HEK293 (cell line): ENCODE data around the gene ARPC1B.
"Not testable (repeated sequence)": the region's sequence is repeated elsewhere in the genome, so short reads cannot be mapped to it uniquely, and the experiment has no call there.

Experiments
- CTCF ChIA-PET: fragments of 350-600 bp; formaldehyde crosslinking; extraction: SDS; loops from one replicate; lab custom pipeline; 2021; ENCODE audit warnings: antibody characterized with exemption; lab: Yijun Ruan, JAX
- POLR2A ChIA-PET: fragments of 300-600 bp; formaldehyde crosslinking; extraction: SDS; loops from one replicate; lab custom pipeline; 2020; ENCODE audit warnings: antibody characterized with exemption, inconsistent platforms; lab: Yijun Ruan, JAX
- H3K27ac ChIP-seq: fragments of 200-500 bp; sonication (Bioruptor generic); 2 replicates; pipeline ENCODE4 v1.5.1; 2014; ENCODE audit warnings: low read depth, low read length, control low read depth, inconsistent platforms; ENCODE audit errors: extremely low read depth
- H3K36me3 ChIP-seq, 2 experiments: fragments of 200-500 bp in 1 of 2; sonication (Bioruptor generic) in 1 of 2; 1 replicate in 1 of 2; 2 replicates in 1 of 2; pipeline ENCODE4 v1.5.1; 2014 to 2017; ENCODE audit warnings: inconsistent platforms in 2 of 2, low read length in 2 of 2; ENCODE audit not compliant: control insufficient read depth in 2 of 2, insufficient read depth in 1 of 2
- H3K4me1 ChIP-seq: fragments of 200-500 bp; sonication (Bioruptor generic); 2 replicates; pipeline ENCODE4 v1.5.1; 2014; ENCODE audit warnings: mild to moderate bottlenecking, low read length, inconsistent platforms; ENCODE audit not compliant: control insufficient read depth, insufficient read depth
- H3K4me3 ChIP-seq: 2 replicates; pipeline ENCODE4 v1.5.1; 2011; ENCODE audit warnings: low read depth, mild to moderate bottlenecking, control low read depth, low read length, moderate library complexity
- H3K9me3 ChIP-seq: fragments of 200-500 bp; sonication (Bioruptor generic); 2 replicates; pipeline ENCODE4 v1.5.1; 2014; ENCODE audit warnings: low read depth, low read length, inconsistent platforms; ENCODE audit not compliant: control insufficient read depth, insufficient read depth
- FEZF1 ChIP-seq: fragments of 450-650 bp; formaldehyde crosslinking; IDR thresholded peaks from 2 replicates; pipeline ENCODE4 v1.5.1; 2016; ENCODE audit warnings: missing biosample characterization, missing genetic modification characterization
- GFI1B ChIP-seq: fragments of 450-650 bp; formaldehyde crosslinking; IDR thresholded peaks from 2 replicates; pipeline ENCODE4 v1.5.1; 2016; ENCODE audit warnings: missing biosample characterization, missing genetic modification characterization
- GLIS1 ChIP-seq: fragments of 450-650 bp; formaldehyde crosslinking; IDR thresholded peaks from 2 replicates; pipeline ENCODE4 v1.5.1; 2016; ENCODE audit warnings: missing biosample characterization, missing genetic modification characterization
- KLF8 ChIP-seq: fragments of 450-650 bp; formaldehyde crosslinking; IDR thresholded peaks from 2 replicates; pipeline ENCODE4 v1.5.1; 2016; ENCODE audit warnings: missing biosample characterization, missing genetic modification characterization
- OSR2 ChIP-seq: fragments of 450-650 bp; formaldehyde crosslinking; IDR thresholded peaks from 2 replicates; pipeline ENCODE4 v1.5.1; 2016; ENCODE audit warnings: missing biosample characterization, missing genetic modification characterization
- TRIM28 ChIP-seq: IDR thresholded peaks from 2 replicates; pipeline ENCODE4 v1.6.1; 2011; ENCODE audit warnings: low read length, control low read depth, borderline replicate concordance
- ZBTB17 ChIP-seq: fragments of 450-650 bp; formaldehyde crosslinking; IDR thresholded peaks from 2 replicates; pipeline ENCODE4 v1.5.1; 2016; ENCODE audit warnings: missing biosample characterization, missing genetic modification characterization
- ZFHX2 ChIP-seq: fragments of 450-650 bp; formaldehyde crosslinking; conservative IDR thresholded peaks from 2 replicates; pipeline ENCODE4 v1.5.1; 2016; ENCODE audit warnings: missing biosample characterization, missing genetic modification characterization
- ZNF121 ChIP-seq: fragments of 450-650 bp; formaldehyde crosslinking; IDR thresholded peaks from 2 replicates; pipeline ENCODE4 v1.5.1; 2016; ENCODE audit warnings: missing biosample characterization, missing genetic modification characterization
- ZNF19 ChIP-seq: fragments of 450-650 bp; formaldehyde crosslinking; IDR thresholded peaks from 2 replicates; pipeline ENCODE4; 2016; ENCODE audit warnings: missing biosample characterization, missing genetic modification characterization, low read depth
- ZNF211 ChIP-seq: fragments of 450-650 bp; formaldehyde crosslinking; IDR thresholded peaks from 2 replicates; pipeline ENCODE4 v1.5.1; 2016; ENCODE audit warnings: low read depth, missing biosample characterization, missing genetic modification characterization
- ZNF223 ChIP-seq: fragments of 450-650 bp; formaldehyde crosslinking; IDR thresholded peaks from 2 replicates; pipeline ENCODE4 v1.5.1; 2016; ENCODE audit warnings: missing biosample characterization, missing genetic modification characterization
- ZNF311 ChIP-seq: fragments of 450-650 bp; formaldehyde crosslinking; IDR thresholded peaks from 2 replicates; pipeline ENCODE4 v1.5.1; 2017; ENCODE audit warnings: missing biosample characterization, missing genetic modification characterization, borderline replicate concordance
- ZNF341 ChIP-seq: fragments of 450-650 bp; formaldehyde crosslinking; IDR thresholded peaks from 2 replicates; pipeline ENCODE4; 2016; ENCODE audit warnings: low read depth, missing biosample characterization, missing genetic modification characterization
- ZNF354C ChIP-seq: fragments of 450-650 bp; formaldehyde crosslinking; IDR thresholded peaks from 2 replicates; pipeline ENCODE4 v1.5.1; 2016; ENCODE audit warnings: missing biosample characterization, missing genetic modification characterization, low read depth, borderline replicate concordance
- ZNF404 ChIP-seq: fragments of 450-650 bp; formaldehyde crosslinking; IDR thresholded peaks from 2 replicates; pipeline ENCODE4 v1.5.1; 2017; ENCODE audit warnings: missing biosample characterization, missing genetic modification characterization
- ZNF48 ChIP-seq: fragments of 450-650 bp; formaldehyde crosslinking; IDR thresholded peaks from 2 replicates; pipeline ENCODE4 v1.5.1; 2016; ENCODE audit warnings: missing biosample characterization, missing genetic modification characterization
- ZNF580 ChIP-seq: fragments of 450-650 bp; formaldehyde crosslinking; IDR thresholded peaks from 2 replicates; pipeline ENCODE4 v1.5.1; 2016; ENCODE audit warnings: missing biosample characterization, missing genetic modification characterization
- ZNF626 ChIP-seq: fragments of 450-650 bp; sonication (Bioruptor Pico); formaldehyde crosslinking; IDR thresholded peaks from 2 replicates; pipeline ENCODE4 v1.5.1; 2018; ENCODE audit warnings: missing biosample characterization, missing genetic modification characterization, inconsistent platforms
- ZNF677 ChIP-seq: fragments of 450-650 bp; IDR thresholded peaks from 2 replicates; pipeline ENCODE4 v1.5.0; 2018; ENCODE audit warnings: missing biosample characterization, mild to moderate bottlenecking, missing genetic modification characterization, moderate library complexity
- ZNF747 ChIP-seq: fragments of 450-650 bp; formaldehyde crosslinking; IDR thresholded peaks from 2 replicates; pipeline ENCODE4 v1.5.1; 2016; ENCODE audit warnings: missing biosample characterization, missing genetic modification characterization
- ZNF791 ChIP-seq: fragments of 450-650 bp; formaldehyde crosslinking; IDR thresholded peaks from 2 replicates; pipeline ENCODE4 v1.5.1; 2016; ENCODE audit warnings: missing biosample characterization, missing genetic modification characterization
- ZNF837 ChIP-seq: fragments of 450-650 bp; formaldehyde crosslinking; IDR thresholded peaks from 2 replicates; pipeline ENCODE4 v1.5.1; 2016; ENCODE audit warnings: missing biosample characterization, missing genetic modification characterization
- ZNF843 ChIP-seq: fragments of 450-650 bp; formaldehyde crosslinking; IDR thresholded peaks from 2 replicates; pipeline ENCODE4 v1.5.1; 2016; ENCODE audit warnings: missing biosample characterization, missing genetic modification characterization
- TF ChIP-seq, protein P1 (sequence below): fragments of 450-650 bp; IDR thresholded peaks from 2 replicates; pipeline ENCODE4 v1.5.1; 2018; ENCODE audit warnings: missing biosample characterization, missing genetic modification characterization

Gene ARPC1B

GRCh38 chr7:99428972-99429566, 54.5 kb downstream of the ARPC1B start:
- ChIA-PET POLR2A (interaction anchor here (1.8 kb wide), 2 partner anchors 9 to 20 kb away, joined by 8 to 9 read pairs; partner anchors contain the start of genes BUD31, CPSF4, PDAP1 and PTCD1), CTCF (no interaction called here)
- H3K9me3 ChIP-seq: no peaks in the 10 kb centered on the region
- no peak overlapping the region for H3K4me3 ChIP-seq
- TF ChIP-seq ZNF626 (tag by site-specific recombination) (no peak), ZNF121 (tag by site-specific recombination) (peak; percentile 75)
- H3K4me1 ChIP-seq: no peaks in the 10 kb centered on the region
- H3K36me3 ChIP-seq: peaks cover 24 to 68% of the 10 kb centered on the region in 2 experiments
- H3K27ac ChIP-seq: no peak overlapping the region

DNA sequence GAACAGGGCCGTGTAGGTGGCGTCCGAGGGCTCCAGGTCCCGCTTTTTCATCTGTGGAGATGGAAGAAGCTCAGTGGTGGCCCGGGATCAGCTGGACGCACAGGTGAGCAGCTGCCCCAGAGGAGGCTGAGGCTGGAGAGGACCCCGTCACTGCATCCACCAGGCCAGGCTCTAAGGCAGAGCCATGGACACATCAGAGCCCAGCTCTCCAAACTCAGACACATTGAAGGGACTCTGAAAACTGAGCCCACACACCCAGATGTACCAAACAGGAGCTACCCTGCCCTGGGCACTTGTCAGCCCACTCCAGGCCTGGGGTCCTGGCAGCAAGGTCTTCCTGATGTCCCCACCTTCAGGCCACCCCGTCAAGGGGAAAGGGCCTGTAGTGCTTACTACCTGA, 55.2 kb downstream of the ARPC1B start:
- no peaks in the 10 kb centered on the region for H3K9me3 ChIP-seq
- no peak overlapping the region for H3K27ac ChIP-seq
- no peak overlapping the region for H3K4me3 ChIP-seq
- H3K36me3 ChIP-seq: peaks cover 30 to 68% of the 10 kb centered on the region in 2 experiments
- H3K4me1 ChIP-seq: no peaks in the 10 kb centered on the region
- CTCF ChIA-PET: no interaction called here
- no peak for TF ChIP-seq GLIS1 (tag by site-specific recombination)
- TF ChIP-seq ZNF677 (tag by site-specific recombination): no peak
- no peak for TF ChIP-seq GFI1B (tag by site-specific recombination)
- no peak for TF ChIP-seq ZNF580 (tag by site-specific recombination)
- no peak for TF ChIP-seq OSR2 (tag by site-specific recombination)
- no peak for TF ChIP-seq ZNF223 (tag by site-specific recombination)
- no peak for TF ChIP-seq TRIM28
- no peak for TF ChIP-seq ZBTB17 (tag by site-specific recombination)
- no peak for TF ChIP-seq ZFHX2 (tag by site-specific recombination)
- no peak for TF ChIP-seq ZNF311 (tag by site-specific recombination)
- TF ChIP-seq ZNF19 (tag by site-specific recombination): no peak
- TF ChIP-seq ZNF404 (tag by site-specific recombination): no peak
- POLR2A ChIA-PET: interaction anchor here (1.8 kb wide), 2 partner anchors 9 to 21 kb away, joined by 8 to 9 read pairs; partner anchors contain the start of genes BUD31, CPSF4, PDAP1 and PTCD1

DNA sequence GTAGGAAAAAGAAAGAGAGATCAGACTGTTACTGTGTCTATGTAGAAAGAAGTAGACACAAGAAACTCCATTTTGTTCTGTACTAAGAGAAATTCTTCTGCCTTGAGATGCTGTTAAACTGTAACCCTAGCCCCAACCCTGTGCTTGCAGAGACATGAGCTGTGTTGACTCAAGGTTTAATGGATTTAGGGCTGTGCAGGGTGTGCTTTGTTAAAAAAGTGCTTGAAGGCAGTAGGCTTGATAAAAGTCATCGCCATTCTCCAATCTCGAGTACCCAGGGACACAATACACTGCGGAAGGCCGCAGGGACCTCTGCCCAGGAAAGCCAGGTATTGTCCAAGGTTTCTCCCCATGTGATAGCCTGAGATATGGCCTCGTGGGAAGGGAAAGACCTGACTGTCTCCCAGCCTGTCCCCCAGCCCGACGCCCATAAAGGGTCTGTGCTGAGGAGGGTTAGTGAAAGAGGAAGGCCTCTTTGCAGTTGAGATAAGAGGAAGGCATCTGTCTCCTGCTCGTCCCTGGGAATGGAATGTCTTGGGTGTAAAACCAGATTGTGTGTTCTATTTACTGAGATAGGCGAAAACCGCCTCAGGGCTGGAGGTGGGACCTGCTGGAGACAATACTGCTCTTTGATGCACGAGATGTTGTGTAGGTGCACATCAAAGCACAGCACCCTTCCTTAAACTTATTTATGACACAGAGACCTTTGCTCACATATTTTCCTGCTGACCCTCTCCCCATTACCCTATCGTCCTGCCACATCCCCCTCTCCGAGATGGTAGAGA, 57.4 kb downstream of the ARPC1B start:
- H3K4me3 ChIP-seq, H3K9me3 ChIP-seq, POLR2A ChIA-PET, H3K27ac ChIP-seq, H3K4me1 ChIP-seq, CTCF ChIA-PET: not testable (repeated sequence)
- peaks cover 42 to 67% of the 10 kb centered on the region in 2 experiments for H3K36me3 ChIP-seq

GRCh38 chr7:99433158-99433557, 58.6 kb downstream of the ARPC1B start:
- no peak overlapping the region for H3K27ac ChIP-seq
- ChIA-PET POLR2A (no interaction called here), CTCF (interaction anchor here (1.0 kb wide), 1 partner anchor 65 kb away, joined by 3 read pairs; no protein-coding TSS in a partner anchor)
- TF ChIP-seq ZNF843 (tag by site-specific recombination) (no peak), ZNF791 (tag by site-specific recombination) (no peak), ZNF211 (tag by site-specific recombination) (no peak), ZNF121 (tag by site-specific recombination) (no peak), KLF8 (tag by site-specific recombination) (no peak), ZNF341 (no peak), ZNF354C (no peak), FEZF1 (no peak), ZNF747 (tag by site-specific recombination) (no peak), ZNF837 (tag by site-specific recombination) (no peak), ZNF48 (tag by site-specific recombination) (no peak)
- TF ChIP-seq, protein P1, sequence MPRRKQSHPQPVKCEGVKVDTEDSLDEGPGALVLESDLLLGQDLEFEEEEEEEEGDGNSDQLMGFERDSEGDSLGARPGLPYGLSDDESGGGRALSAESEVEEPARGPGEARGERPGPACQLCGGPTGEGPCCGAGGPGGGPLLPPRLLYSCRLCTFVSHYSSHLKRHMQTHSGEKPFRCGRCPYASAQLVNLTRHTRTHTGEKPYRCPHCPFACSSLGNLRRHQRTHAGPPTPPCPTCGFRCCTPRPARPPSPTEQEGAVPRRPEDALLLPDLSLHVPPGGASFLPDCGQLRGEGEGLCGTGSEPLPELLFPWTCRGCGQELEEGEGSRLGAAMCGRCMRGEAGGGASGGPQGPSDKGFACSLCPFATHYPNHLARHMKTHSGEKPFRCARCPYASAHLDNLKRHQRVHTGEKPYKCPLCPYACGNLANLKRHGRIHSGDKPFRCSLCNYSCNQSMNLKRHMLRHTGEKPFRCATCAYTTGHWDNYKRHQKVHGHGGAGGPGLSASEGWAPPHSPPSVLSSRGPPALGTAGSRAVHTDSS (tag by site-specific recombination): no peak

More at GRCh38 chr7:99433158-99433557, 58.6 kb downstream of the ARPC1B start:
- Histone ChIP-seq H3K9me3 (no peaks in the 10 kb centered on the region), H3K36me3 (peaks cover 42 to 68% of the 10 kb centered on the region in 2 experiments), H3K4me3 (no peak overlapping the region), H3K4me1 (peaks cover 5% of the 10 kb centered on the region)
